Activated T-cell treated with anti-CD3 and anti-CD28 coated beads, Interleukin-2, amount 50 U/mL, for 24 hours (primary cell): ENCODE results near the gene PTPN11.
"Not testable (repeated sequence)": the region's sequence is repeated elsewhere in the genome, so short reads cannot be mapped to it uniquely, and the experiment has no call there.

ENCODE experiments used
- DNase-seq: peaks from one replicate; pipeline ENCODE4 v3.0.0-alpha.2; 2020
- H3K27ac Mint-ChIP-seq: 2 replicates; pipeline ENCODE4 v1.8.0; 2020; ENCODE audit warnings: mild to moderate bottlenecking, mixed read lengths
- H3K27me3 Mint-ChIP-seq: 2 replicates; pipeline ENCODE4 v1.8.0; 2020; ENCODE audit warnings: mixed read lengths
- H3K36me3 Mint-ChIP-seq: 2 replicates; pipeline ENCODE4 v1.8.0; 2020; ENCODE audit warnings: low read depth, mixed read lengths
- H3K4me1 Mint-ChIP-seq: 2 replicates; pipeline ENCODE4 v1.8.0; 2020; ENCODE audit warnings: low read depth, mixed read lengths
- H3K4me3 Mint-ChIP-seq: 2 replicates; pipeline ENCODE4 v1.8.0; 2020; ENCODE audit warnings: mild to moderate bottlenecking, moderate library complexity, mixed read lengths
- H3K9me3 Mint-ChIP-seq: 2 replicates; pipeline ENCODE4 v1.8.0; 2020; ENCODE audit warnings: mixed read lengths

Gene PTPN11

DNA sequence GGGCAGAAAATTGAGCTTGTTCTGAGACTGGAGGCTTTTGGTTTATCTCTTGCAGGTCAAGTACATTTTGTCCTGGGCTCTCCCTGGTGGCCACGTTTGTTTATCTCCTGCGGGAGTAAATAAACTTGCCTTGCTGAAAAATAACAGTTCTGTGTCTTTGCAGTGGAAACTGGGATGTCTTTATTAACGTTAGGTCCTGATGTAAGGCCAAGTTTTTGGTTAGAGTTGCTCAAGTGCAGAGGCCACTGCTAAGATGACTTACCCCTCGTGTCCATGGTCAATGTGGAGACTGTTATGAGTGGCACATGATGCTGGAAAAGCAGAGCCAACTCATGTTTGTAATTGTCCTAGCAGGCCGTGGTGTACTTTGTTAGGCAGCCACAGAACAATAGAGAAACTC is 3.8 kb downstream of the PTPN11 start:
- H3K36me3 Mint-ChIP-seq: peaks cover 63% of the 10 kb centered on the region
- H3K9me3 Mint-ChIP-seq: no peaks in the 10 kb centered on the region
- peak; percentile 7 for DNase-seq
- H3K4me1 Mint-ChIP-seq: peaks cover 58% of the 10 kb centered on the region
- no peak overlapping the region for H3K4me3 Mint-ChIP-seq
- H3K27me3 Mint-ChIP-seq: no peaks in the 10 kb centered on the region
- peak overlapping the region; percentile 1 for H3K27ac Mint-ChIP-seq

DNA sequence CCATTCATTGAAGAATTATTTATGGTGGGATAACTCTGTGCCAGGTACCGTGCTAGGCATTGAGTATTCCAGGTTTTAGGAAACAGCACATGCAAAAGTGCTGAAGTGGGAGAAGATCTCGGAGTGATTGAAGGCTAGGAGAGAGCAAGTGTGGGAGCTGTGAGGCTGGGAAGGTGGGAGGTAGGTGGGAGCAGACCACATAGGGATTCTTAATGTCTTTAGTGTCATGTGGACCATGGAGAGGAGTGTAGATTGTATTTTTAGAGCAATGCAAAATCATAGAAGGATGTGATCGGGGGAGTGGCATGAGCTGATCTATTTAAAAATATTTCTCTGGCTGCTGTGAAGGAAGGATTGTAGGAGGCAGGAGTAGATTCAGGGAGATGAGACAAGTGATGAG is 5.4 kb downstream of the PTPN11 start:
- Mint-ChIP-seq H3K4me1 (peaks cover 66% of the 10 kb centered on the region), H3K9me3 (no peaks in the 10 kb centered on the region), H3K36me3 (peaks cover 69% of the 10 kb centered on the region), H3K27me3 (no peaks in the 10 kb centered on the region), H3K4me3 (no peak overlapping the region), H3K27ac (peak overlapping the region; percentile 6)
- no peak for DNase-seq

DNA sequence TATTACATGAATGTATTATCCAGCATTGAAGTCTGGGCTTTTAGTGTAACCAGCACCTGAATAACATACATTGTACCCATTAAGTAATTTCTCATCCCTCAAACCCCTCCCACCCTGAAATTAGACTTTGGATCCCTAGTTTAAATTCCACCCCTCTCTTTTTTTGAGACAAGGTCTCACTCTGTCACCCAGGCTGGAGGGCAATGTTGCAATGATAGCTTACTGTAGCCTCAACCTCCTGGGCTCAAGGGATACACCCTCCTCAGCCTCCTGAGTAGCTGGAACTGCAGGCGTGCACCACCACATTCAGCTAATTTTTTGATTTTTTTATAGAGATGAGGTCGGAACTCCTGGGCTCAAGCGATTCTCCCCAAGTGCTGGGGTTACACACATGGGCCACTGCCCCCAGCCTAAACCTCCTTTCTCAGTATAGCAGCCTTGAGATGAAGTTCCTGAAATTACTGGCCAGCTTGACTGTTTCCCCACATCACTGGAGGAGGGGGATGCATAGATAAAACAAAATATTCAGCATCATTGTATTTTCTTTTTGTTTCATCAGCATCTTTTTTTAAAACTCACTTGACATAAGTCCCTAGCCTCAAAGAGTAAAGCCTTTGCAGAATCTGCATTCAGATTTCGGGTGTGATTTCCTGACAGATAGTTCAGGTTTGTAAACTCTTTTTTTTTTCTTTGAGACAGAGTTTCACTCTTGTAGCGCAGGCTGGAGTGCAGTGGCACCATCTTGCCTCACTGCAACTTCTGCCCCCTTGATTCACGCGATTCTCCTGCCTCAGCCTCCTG is 7.0 kb downstream of the PTPN11 start:
- no peak for DNase-seq
- Mint-ChIP-seq H3K27me3 (no peaks in the 10 kb centered on the region), H3K36me3 (peaks cover 62% of the 10 kb centered on the region), H3K9me3 (no peaks in the 10 kb centered on the region), H3K4me1 (peaks cover 62% of the 10 kb centered on the region), H3K4me3 (no peak overlapping the region), H3K27ac (no peak overlapping the region)

DNA sequence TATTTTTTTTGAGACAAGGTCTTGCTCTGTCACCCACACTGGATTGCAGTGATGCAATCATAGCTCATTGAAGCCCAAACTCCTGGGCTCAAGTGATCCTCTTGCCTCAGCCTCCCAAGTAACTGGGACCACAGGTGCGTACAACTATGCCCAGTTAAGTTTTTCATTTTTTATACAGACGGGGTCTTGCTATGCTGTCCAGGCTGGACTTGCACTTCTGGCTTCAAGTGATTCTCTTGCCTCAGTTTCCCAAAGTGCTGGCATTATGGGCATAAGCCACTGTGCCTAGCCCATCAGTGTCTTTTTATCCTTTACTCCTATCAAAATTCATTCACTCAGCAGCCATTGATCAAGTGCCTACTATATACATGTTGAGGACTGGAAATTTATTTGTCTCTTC is 9.0 kb downstream of the PTPN11 start:
- Mint-ChIP-seq H3K36me3 (peaks cover 58% of the 10 kb centered on the region), H3K27ac (no peak overlapping the region), H3K27me3 (no peaks in the 10 kb centered on the region), H3K4me3 (no peak overlapping the region), H3K9me3 (no peaks in the 10 kb centered on the region), H3K4me1 (peaks cover 57% of the 10 kb centered on the region)
- DNase-seq: no peak

DNA sequence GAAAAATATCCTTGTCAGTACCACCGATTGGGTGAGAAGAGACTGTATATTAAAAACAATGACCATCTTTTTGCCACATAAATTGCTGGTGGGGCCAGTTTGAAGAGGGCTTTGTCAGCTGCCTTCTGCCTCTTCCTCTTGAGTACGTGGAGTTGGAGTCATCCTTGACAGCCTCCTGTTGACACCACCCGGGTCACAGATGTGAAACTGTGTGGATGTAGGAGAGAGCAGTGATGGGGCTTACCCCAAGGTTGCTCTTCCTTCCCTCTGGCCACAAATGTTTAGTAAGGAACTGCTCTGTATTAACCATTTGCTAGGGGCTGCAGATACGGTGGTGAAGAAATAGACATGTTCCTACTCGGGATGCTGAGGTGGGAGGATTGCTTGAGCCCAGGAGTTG is 12.2 kb downstream of the PTPN11 start:
- H3K27me3 Mint-ChIP-seq: no peaks in the 10 kb centered on the region
- H3K9me3 Mint-ChIP-seq: no peaks in the 10 kb centered on the region
- H3K27ac Mint-ChIP-seq: peak overlapping the region; percentile 92
- DNase-seq: no peak
- H3K4me3 Mint-ChIP-seq: peak overlapping the region; percentile 35
- peaks cover 49% of the 10 kb centered on the region for H3K4me1 Mint-ChIP-seq
- H3K36me3 Mint-ChIP-seq: peaks cover 51% of the 10 kb centered on the region

DNA sequence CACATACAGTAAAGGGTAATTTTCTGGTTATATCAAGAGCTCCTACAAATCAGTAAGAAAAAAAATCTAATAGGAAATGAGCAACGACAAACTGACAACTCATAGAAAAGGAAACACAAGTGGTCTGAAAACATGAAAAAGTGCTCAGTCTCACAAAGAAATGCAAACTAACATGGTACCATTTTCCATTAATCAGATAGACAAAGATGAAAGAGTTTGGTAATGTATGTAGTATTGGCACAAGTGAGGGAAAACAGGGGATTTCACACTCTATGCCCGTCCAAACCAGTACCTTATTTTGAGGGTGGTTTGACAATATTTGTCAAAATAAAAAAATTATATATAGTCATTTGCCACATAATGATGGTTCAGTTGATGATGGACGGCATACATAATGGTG is 13.2 kb downstream of the PTPN11 start:
- peaks cover 46% of the 10 kb centered on the region for H3K4me1 Mint-ChIP-seq
- peak overlapping the region; percentile 92 for H3K27ac Mint-ChIP-seq
- H3K9me3 Mint-ChIP-seq: no peaks in the 10 kb centered on the region
- H3K4me3 Mint-ChIP-seq: no peak overlapping the region
- peaks cover 45% of the 10 kb centered on the region for H3K36me3 Mint-ChIP-seq
- DNase-seq: no peak
- no peaks in the 10 kb centered on the region for H3K27me3 Mint-ChIP-seq

DNA sequence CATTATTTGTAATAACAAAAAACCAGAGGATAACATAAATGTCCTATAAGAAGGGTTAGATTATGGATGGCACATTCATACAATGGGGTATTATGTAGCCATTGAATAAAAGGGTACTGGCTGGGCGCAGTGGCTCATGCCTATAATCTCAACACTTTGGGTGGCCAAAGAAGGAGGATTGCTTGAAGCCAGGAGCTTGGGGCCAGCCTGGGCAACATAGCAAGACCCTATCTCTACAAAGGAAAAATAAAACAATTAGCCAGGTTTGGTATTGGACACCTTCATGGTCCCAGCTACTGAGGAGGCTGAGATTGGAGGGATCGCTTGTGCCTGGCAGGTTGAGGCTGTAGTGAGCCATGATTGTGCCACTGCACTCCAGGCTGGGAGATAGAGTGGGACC is 14.8 kb downstream of the PTPN11 start:
- no peaks in the 10 kb centered on the region for H3K9me3 Mint-ChIP-seq
- H3K4me3 Mint-ChIP-seq: no peak overlapping the region
- peaks cover 43% of the 10 kb centered on the region for H3K36me3 Mint-ChIP-seq

DNA sequence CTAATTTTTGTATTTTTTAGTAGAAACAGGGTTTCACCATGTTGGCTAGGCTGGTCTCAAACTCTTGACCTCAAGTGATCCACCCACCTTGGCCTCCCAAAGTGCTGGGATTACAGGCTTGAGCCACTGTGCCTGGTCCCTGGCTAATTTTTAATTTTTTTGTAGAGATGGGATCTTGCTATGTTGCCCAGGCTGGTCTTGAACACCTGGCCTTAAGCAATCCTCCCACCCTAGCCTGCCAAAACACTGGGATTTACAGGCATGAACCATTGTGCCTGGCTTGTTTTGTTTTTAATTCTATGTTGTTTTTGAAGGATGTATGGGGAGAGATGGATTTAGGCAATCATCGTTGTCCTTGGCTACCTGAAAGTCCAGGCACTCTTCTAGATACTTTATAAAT is 19.9 kb downstream of the PTPN11 start:
- not testable (repeated sequence) for H3K27me3 Mint-ChIP-seq, H3K27ac Mint-ChIP-seq, H3K9me3 Mint-ChIP-seq, DNase-seq, H3K4me3 Mint-ChIP-seq
- Mint-ChIP-seq H3K4me1 (peaks cover 23% of the 10 kb centered on the region), H3K36me3 (peaks cover 25% of the 10 kb centered on the region)

More for the DNA sequence above, 14.8 kb downstream of the PTPN11 start:
- no peak for DNase-seq
- peaks cover 47% of the 10 kb centered on the region for H3K4me1 Mint-ChIP-seq
- no peaks in the 10 kb centered on the region for H3K27me3 Mint-ChIP-seq
- H3K27ac Mint-ChIP-seq: no peak overlapping the region

DNA sequence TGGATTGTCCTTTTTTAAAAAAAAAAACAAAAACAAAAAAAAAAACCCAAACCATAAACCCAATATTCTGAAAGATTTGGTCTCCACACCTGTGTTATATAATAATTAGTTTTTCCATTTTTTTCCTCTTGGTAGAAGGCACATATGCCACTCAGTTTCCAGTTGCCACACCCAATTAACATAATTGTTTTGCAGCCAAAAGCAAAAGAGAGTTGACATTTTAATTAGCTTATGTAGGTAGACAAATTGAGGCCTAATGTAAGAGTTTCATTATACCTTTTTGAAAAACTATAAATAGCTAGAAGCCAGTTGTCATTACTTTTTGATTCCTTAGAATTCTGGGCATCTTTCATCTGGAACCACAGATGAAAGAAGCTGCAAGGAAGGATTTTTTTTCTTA is 21.0 kb downstream of the PTPN11 start:
- Mint-ChIP-seq H3K27ac (no peak overlapping the region), H3K9me3 (no peaks in the 10 kb centered on the region), H3K4me1 (peaks cover 23% of the 10 kb centered on the region), H3K4me3 (no peak overlapping the region), H3K27me3 (no peaks in the 10 kb centered on the region), H3K36me3 (peaks cover 24% of the 10 kb centered on the region)
- no peak for DNase-seq

DNA sequence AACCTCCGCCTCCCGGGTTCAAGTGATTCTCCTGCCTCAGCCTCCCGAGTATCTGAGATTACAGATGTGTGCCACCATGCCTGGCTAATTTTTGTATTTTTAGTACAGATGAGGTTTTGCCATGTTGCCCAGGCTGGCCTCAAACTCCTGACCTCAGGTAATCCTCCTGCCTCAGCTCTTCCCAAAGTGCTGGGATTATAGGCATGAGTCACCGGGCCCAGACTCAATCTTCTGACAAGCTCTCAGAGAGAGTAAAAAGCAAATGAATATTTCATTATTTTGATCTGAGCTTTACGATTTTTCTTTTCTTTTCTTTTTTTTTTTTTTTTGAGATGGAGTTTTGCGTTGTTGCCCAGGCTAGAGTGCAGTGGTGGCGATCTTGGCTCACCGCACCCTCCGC is 21.9 kb downstream of the PTPN11 start:
- H3K27me3 Mint-ChIP-seq, H3K9me3 Mint-ChIP-seq, H3K4me3 Mint-ChIP-seq, DNase-seq: not testable (repeated sequence)
- H3K27ac Mint-ChIP-seq: peak overlapping the region; percentile 37
- H3K36me3 Mint-ChIP-seq: peaks cover 26% of the 10 kb centered on the region
- peaks cover 17% of the 10 kb centered on the region for H3K4me1 Mint-ChIP-seq

DNA sequence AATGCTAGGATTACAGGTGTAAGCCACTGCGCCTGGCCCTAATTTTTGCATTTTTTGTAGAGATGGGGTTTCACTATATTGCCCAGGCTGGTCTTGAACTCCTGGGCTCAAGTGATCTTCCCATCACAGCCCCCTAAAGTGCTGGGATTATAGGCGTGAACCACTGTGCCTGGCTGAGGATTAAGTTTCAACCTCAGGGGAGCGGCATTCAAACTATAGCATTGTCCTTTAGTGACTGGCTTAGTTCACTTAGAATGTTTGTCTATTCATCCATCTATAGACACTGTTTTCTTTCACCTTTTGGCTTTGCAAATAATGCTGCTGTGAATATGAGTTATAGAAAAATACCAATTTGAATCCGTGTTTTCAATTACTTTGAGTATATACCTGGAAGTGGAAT is 25.2 kb downstream of the PTPN11 start:
- H3K9me3 Mint-ChIP-seq: no peaks in the 10 kb centered on the region
- peaks cover 47% of the 10 kb centered on the region for H3K36me3 Mint-ChIP-seq
- H3K27me3 Mint-ChIP-seq: no peaks in the 10 kb centered on the region
- no peak for DNase-seq
- no peak overlapping the region for H3K4me3 Mint-ChIP-seq
- H3K27ac Mint-ChIP-seq: no peak overlapping the region
- H3K4me1 Mint-ChIP-seq: peaks cover 16% of the 10 kb centered on the region

DNA sequence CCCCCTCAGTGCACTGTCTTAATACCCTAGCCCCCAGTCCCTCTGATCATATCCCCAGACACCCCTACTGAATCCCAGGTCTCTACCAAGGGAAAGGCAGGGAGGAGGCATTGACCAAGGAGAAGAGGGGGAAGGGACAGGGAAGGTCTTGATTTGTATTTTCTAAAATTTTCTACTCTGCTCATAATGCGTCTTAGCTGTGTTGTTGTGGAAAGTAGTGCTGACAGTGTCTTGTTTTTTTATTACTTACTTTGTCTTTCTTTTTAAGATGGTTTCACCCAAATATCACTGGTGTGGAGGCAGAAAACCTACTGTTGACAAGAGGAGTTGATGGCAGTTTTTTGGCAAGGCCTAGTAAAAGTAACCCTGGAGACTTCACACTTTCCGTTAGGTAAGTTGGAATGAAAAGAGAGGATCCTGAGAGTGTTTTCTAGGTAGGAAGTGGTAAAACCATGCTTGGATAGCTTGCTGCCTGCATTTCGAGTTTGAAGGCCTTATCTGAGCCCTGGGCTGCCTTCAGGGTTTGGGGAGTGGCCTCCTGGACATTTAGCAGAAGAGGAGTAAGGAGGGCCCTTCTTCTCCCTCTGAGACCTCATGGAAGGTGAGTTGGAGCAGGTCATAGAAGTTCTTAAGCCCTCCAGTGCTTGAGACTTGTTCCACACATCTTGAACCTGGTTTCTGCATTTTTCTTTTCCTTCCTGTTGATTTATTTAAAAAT is 27.4 kb downstream of the PTPN11 start:
- no peak for DNase-seq
- H3K9me3 Mint-ChIP-seq: no peaks in the 10 kb centered on the region
- no peak overlapping the region for H3K4me3 Mint-ChIP-seq
- H3K4me1 Mint-ChIP-seq: peaks cover 15% of the 10 kb centered on the region
- H3K36me3 Mint-ChIP-seq: peaks cover 60% of the 10 kb centered on the region
- no peaks in the 10 kb centered on the region for H3K27me3 Mint-ChIP-seq
- H3K27ac Mint-ChIP-seq: peak overlapping the region; percentile 73

DNA sequence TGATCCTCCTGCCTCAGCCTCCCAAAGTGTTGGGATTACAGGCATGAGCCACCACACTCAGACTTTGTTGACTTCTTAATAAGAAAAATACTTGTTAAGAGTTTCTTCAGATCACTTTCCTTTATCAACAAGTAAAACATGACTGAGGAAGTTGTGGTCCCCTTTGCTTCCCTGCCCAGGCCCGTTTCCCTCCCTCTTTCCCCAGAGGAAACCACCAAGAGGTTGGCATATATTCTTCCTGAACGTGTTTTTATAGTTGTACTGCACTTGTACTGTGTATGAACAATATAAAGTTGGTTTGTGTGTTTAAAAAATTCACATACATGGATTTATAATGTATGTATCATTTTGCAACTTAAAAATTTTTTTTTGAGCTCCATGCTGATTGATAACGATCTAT is 28.4 kb downstream of the PTPN11 start:
- Mint-ChIP-seq H3K27ac (peak overlapping the region; percentile 75), H3K27me3 (no peaks in the 10 kb centered on the region), H3K4me1 (peaks cover 15% of the 10 kb centered on the region), H3K9me3 (no peaks in the 10 kb centered on the region), H3K4me3 (no peak overlapping the region), H3K36me3 (peaks cover 64% of the 10 kb centered on the region)
- no peak for DNase-seq

DNA sequence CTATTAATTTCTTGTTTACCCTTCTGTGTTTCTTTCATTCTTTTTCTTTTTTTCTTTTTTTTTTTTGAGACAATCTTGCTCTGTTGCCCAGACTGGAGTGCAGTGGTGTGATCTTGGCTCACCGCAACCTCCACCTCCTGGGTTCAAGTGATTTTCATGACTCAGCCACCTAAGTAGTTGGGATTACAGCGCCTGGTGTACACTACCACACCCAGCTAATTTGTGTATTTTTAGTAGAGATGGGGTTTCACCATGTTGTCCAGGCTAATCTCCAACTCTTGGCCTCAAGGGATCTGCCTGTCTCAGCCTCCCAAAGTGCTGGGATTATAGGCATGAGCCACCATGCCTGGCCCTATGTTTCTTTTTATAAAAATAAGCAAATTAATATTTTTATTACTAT is 29.4 kb downstream of the PTPN11 start:
- H3K27ac Mint-ChIP-seq, DNase-seq, H3K27me3 Mint-ChIP-seq, H3K4me3 Mint-ChIP-seq, H3K9me3 Mint-ChIP-seq: not testable (repeated sequence)
- peaks cover 15% of the 10 kb centered on the region for H3K4me1 Mint-ChIP-seq
- peaks cover 73% of the 10 kb centered on the region for H3K36me3 Mint-ChIP-seq

DNA sequence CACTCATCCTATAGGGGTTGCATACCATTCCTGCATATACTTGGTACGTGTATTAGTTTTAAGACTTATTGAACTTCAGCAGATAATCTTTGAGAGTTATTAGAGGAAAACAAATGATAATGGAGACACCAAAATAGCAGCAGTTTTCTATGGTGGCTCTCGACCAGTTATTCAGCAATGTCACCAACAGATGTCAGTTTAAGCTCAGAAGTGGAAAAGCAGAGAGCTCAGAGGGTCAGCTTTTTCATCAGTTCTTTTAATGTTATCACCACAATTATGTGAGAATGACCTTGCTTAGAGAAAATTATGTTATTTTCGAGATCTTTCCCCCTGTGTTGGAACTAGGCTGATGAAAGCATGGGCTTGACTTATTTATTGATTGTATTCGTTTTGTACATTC is 32.0 kb downstream of the PTPN11 start:
- no peaks in the 10 kb centered on the region for H3K9me3 Mint-ChIP-seq
- no peak overlapping the region for H3K27ac Mint-ChIP-seq

More for the DNA sequence above, 32.0 kb downstream of the PTPN11 start:
- Mint-ChIP-seq H3K36me3 (peaks cover 82% of the 10 kb centered on the region), H3K27me3 (no peaks in the 10 kb centered on the region), H3K4me3 (no peak overlapping the region), H3K4me1 (peaks cover 12% of the 10 kb centered on the region)
- no peak for DNase-seq
